Uterus (tissue), 4 donors: ENCODE data around the gene SLC44A2. TPM values are rescaled to one million over a fixed set of nuclear protein-coding genes. Genes with fewer than 3 reads are reported as not detected.

Source experiments
- DNase-seq, 2 donors: peaks; one replicate each; pipeline ENCODE4 v3.0.0-alpha.2; 2019 to 2020
- H3K27ac ChIP-seq, 2 donors: fragments of 200-600 bp; sonication (generic); 1 replicate in 1 of 2; 2 replicates in 1 of 2; pipeline ENCODE4 v1.5.1; 2016 to 2018
- H3K27me3 ChIP-seq, 2 donors: fragments of 200-600 bp; sonication (generic); one replicate each; pipeline ENCODE4 v1.5.1; 2018 to 2019; ENCODE audit warnings: control low read depth in 1 of 2
- H3K36me3 ChIP-seq, 2 donors: fragments of 200-600 bp; sonication (generic); one replicate each; pipeline ENCODE4 v1.5.1; 2019; ENCODE audit warnings: control low read depth in 1 of 2
- H3K4me1 ChIP-seq, 2 donors: fragments of 200-600 bp; sonication (generic); one replicate each; pipeline ENCODE4 v1.5.1; 2018 to 2019; ENCODE audit warnings: control low read depth in 1 of 2
- H3K4me3 ChIP-seq, 2 donors: fragments of 200-600 bp; sonication (generic); 1 replicate in 1 of 2; 2 replicates in 1 of 2; pipeline ENCODE4 v1.5.1; 2018 to 2019; ENCODE audit warnings: mild to moderate bottlenecking in 1 of 2
- H3K9me3 ChIP-seq, 2 donors: fragments of 200-600 bp; sonication (generic); one replicate each; pipeline ENCODE4 v1.5.1; 2019; ENCODE audit warnings: control low read depth in 1 of 2
- CTCF ChIP-seq, 4 experiments: fragments of 200-600 bp in 2 of 4; fragments of 450-650 bp in 2 of 4; sonication (generic) in 2 of 4; IDR thresholded peaks; one replicate each; pipeline ENCODE4 v1.5.1; 2016 to 2019; ENCODE audit warnings: antibody characterized with exemption in 4 of 4, mild to moderate bottlenecking in 2 of 4, moderate library complexity in 1 of 4
- POLR2A ChIP-seq, 2 donors: fragments of 450-650 bp; IDR thresholded peaks; one replicate each; pipeline ENCODE4 v1.6.1; 2016; ENCODE audit warnings: antibody characterized with exemption in 2 of 2, mild to moderate bottlenecking in 1 of 2, moderate library complexity in 1 of 2
- intact Hi-C: fragments of 100-400 bp; cut with DNase I; formaldehyde crosslinking; loops from one replicate; pipeline ENCODE4 v1.15.1; 2023; ENCODE audit warnings: low total_unique reads
- total RNA-seq, 4 donors: library from RNA; depleted of rRNA in 3 of 4; stranded (reverse); fragments of >200 nt in 3 of 4; gene quantifications; one replicate each; pipeline versions ENCODE4 v1.1.0 to v1.2.4, GENCODE V29; 2014 to 2023
- donor health status: DM: yes; HTN: yes; CAD: no.

Gene SLC44A2
- total RNA-seq, 4 donors from 2014 or later, result 38.5 to 107 (median 65.8) TPM

DNA sequence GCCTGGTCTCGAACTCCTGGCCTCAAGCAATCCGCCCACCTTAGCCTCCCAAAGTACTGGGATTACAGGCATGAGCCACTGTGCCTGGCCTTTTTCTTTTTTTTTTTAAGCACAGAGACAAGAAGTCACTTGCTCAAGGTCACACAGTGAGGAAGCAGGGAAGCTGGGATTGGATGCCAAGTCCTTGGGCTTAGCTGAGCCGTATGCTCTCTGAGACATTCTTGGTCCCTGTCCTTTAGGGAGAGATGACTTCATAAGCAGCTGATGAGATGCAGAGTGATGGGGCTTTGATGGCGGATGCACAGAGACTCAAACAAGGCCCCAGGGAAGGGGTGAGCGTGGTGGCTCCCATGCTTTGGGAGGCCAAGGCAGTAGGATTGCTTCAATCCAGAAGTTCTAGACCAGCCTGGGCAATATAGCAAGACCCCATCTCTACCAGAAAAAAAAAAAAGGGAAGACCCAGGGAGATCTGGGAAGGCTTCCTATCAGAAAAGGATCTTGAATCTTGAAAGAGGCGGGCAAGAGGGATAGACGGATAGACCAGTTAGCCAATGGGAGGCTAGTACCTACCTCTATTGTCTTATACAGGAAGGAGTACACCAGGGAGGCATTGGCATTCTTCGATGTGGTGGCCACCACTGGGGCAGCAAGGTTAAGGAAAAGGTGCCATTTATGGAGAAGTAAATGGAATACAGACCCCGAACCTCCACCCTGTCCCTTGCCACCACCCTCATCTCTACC, 42.1 kb upstream of the SLC44A2 start:
- H3K36me3 ChIP-seq, result no peaks in the 10 kb centered on the region
- H3K4me3 ChIP-seq, result no peak overlapping the region
- DNase-seq, result no peak
- H3K9me3 ChIP-seq, result no peaks in the 10 kb centered on the region
- intact Hi-C loops, result loop anchor here (5.0 kb wide), 1 partner anchor 59 kb away; no protein-coding TSS in a partner anchor
- TF ChIP-seq POLR2A (IDR thresholded peaks at IDR 0.05), result no peak
- no peak for TF ChIP-seq CTCF (IDR thresholded peaks at IDR 0.05)
- no peaks in the 10 kb centered on the region for H3K4me1 ChIP-seq
- H3K27me3 ChIP-seq, result peaks cover 0 to 6% of the 10 kb centered on the region in 2 donors
- no peak overlapping the region for H3K27ac ChIP-seq

GRCh38 chr19:10586396-10586795, 39.0 kb upstream of the SLC44A2 start:
- no peak overlapping the region for H3K4me3 ChIP-seq
- H3K27ac ChIP-seq, result no peak overlapping the region

DNA sequence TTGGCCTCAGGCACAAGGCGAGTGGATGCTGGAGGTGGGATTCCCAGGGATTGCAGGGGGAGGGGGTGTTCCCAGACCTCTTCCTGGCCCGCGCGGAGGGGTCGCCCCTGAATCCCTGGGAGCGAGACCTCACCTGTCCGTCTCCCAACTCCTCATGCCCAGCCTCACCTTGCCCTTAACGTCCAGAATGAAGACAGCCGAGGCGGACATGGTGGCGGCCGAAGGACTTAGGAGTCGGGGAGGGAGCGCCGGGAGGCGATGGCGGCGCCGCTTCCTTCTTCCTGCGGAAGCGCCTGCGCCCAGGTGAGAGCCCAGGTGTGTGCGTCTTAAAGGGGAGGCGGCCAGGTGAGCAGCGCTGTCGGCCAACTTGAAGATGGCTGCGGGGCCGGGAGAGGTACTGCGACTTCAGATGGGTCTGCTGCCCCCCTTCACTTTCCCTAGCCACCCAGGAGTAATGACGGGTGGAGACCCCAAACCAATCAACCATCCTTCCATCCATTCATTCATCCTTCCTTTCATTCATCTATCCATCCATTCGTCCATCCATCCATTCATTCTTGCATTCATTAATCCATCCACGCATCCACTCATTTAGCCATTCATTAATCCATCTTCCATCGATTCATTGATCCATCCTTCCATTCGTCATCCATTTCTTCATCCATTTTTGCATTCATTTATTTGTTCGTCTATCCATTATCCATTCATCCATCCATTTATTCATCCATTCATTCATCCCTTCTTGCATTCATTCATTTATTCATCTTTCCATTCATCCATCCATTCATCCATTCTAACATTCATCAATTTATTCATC, 38.1 kb upstream of the SLC44A2 start, which contains the start of gene AP1M2:
TSS of gene AP1M2 (minus strand) at position 291 of the 817 bp plus-strand sequence. CDS start at position 210, 81 bp downstream.
- Histone ChIP-seq H3K36me3 (no peaks in the 10 kb centered on the region), H3K27ac (no peak within 1 kb of the TSS), H3K9me3 (no peaks in the 10 kb centered on the region), H3K27me3 (peaks cover 0 to 6% of the 10 kb centered on the region in 2 donors), H3K4me1 (no peaks in the 10 kb centered on the region), H3K4me3 (no peak within 1 kb of the TSS)
- intact Hi-C loops, result no loop called here
- TF ChIP-seq CTCF (IDR thresholded peaks at IDR 0.05) (no peak), POLR2A (IDR thresholded peaks at IDR 0.05) (no peak)
- DNase-seq, result no peak

More at GRCh38 chr19:10586396-10586795, 39.0 kb upstream of the SLC44A2 start:
- DNase-seq, result no peak
- Histone ChIP-seq H3K27me3 (peaks cover 0 to 6% of the 10 kb centered on the region in 2 donors), H3K9me3 (no peaks in the 10 kb centered on the region), H3K36me3 (no peaks in the 10 kb centered on the region), H3K4me1 (no peaks in the 10 kb centered on the region)
- intact Hi-C loops, result no loop called here
- no peak for TF ChIP-seq CTCF (IDR thresholded peaks at IDR 0.05)
- TF ChIP-seq POLR2A (IDR thresholded peaks at IDR 0.05), result no peak

DNA sequence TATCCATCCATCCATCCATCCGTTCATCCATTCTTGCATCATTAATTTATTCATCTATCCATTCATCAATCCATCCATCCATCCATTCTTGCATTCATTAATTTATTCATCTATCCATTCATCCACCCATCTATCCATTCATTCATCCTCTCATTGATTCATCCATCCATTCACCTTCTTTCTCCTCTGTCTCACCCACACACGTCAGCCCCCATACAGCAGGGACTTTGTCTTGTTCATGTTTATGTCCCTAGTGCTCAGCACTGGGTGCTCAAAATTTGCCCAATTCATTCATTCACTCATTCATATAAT, 37.6 kb upstream of the SLC44A2 start:
- H3K9me3 ChIP-seq, result no peaks in the 10 kb centered on the region
- DNase-seq, result no peak
- H3K27me3 ChIP-seq, result peaks cover 0 to 6% of the 10 kb centered on the region in 2 donors
- no peaks in the 10 kb centered on the region for H3K36me3 ChIP-seq
- no peak overlapping the region for H3K27ac ChIP-seq
- no peak for TF ChIP-seq CTCF (IDR thresholded peaks at IDR 0.05)
- TF ChIP-seq POLR2A (IDR thresholded peaks at IDR 0.05), result no peak
- H3K4me3 ChIP-seq, result no peak overlapping the region
- intact Hi-C loops, result no loop called here
- H3K4me1 ChIP-seq, result no peaks in the 10 kb centered on the region

GRCh38 chr19:10593148-10593547, 32.2 kb upstream of the SLC44A2 start:
- no peak overlapping the region for H3K4me3 ChIP-seq
- H3K9me3 ChIP-seq, result no peaks in the 10 kb centered on the region
- H3K27ac ChIP-seq, result no peak overlapping the region
- DNase-seq, result no peak
- H3K4me1 ChIP-seq, result no peaks in the 10 kb centered on the region
- TF ChIP-seq POLR2A (IDR thresholded peaks at IDR 0.05), result no peak
- TF ChIP-seq CTCF (IDR thresholded peaks at IDR 0.05), result no peak
- H3K36me3 ChIP-seq, result no peaks in the 10 kb centered on the region
- no peaks in the 10 kb centered on the region for H3K27me3 ChIP-seq
- intact Hi-C loops, result no loop called here
